Activated T-helper 1 cell treated with anti-CD3 and anti-CD28 coated beads, Interleukin-2, amount 50 U/mL, for 16 hours (primary cell): Measurements from ENCODE around the gene CCDC154.
"Not testable (repeated sequence)": the region's sequence is repeated elsewhere in the genome, so short reads cannot be mapped to it uniquely, and the experiment has no call there.

Experiments
- DNase-seq, 2 donors: peaks; one replicate each; pipeline ENCODE4 v3.0.0-alpha.2; 2020; ENCODE audit warnings: low read depth in 1 of 2, low spot score in 1 of 2

The CCDC154 gene

GRCh38 chr16:1455190-1456171, 11.1 kb upstream of the CCDC154 start:
- no peak for DNase-seq

- DNase-seq, result no peak
These were observed 10.2 kb upstream of the CCDC154 start for GRCh38 chr16:1454561-1454960.

GRCh38 chr16:1453316-1453715, 9.0 kb upstream of the CCDC154 start:
- no peak for DNase-seq

- DNase-seq, result no peak
These were observed 8.2 kb upstream of the CCDC154 start for GRCh38 chr16:1452530-1452929.

GRCh38 chr16:1451702-1452392, 7.5 kb upstream of the CCDC154 start:
- DNase-seq, result no peak

- DNase-seq, result no peak
These were observed 6.5 kb upstream of the CCDC154 start for GRCh38 chr16:1450841-1451240.

- DNase-seq, result no peak
These were observed 5.9 kb upstream of the CCDC154 start for GRCh38 chr16:1450218-1450617.

GRCh38 chr16:1449201-1449788, 4.9 kb upstream of the CCDC154 start:
- DNase-seq, result no peak

GRCh38 chr16:1448536-1449116, 4.3 kb upstream of the CCDC154 start:
- DNase-seq, result no peak

- no peak for DNase-seq
These were observed 3.6 kb upstream of the CCDC154 start for GRCh38 chr16:1447965-1448364.

- no peak for DNase-seq
These were observed 2.1 kb upstream of the CCDC154 start for GRCh38 chr16:1446296-1447080.

- DNase-seq, result no peak
These were observed 1.3 kb upstream of the CCDC154 start for GRCh38 chr16:1445518-1446203.

- DNase-seq, result no peak
These were observed 568 bp upstream of the CCDC154 start for GRCh38 chr16:1444730-1445517.

GRCh38 chr16:1443403-1443973, 868 bp downstream of the CCDC154 start:
- no peak for DNase-seq

GRCh38 chr16:1442697-1443096, 1.7 kb downstream of the CCDC154 start:
- DNase-seq, result no peak

- DNase-seq, result no peak
These were observed 2.9 kb downstream of the CCDC154 start for GRCh38 chr16:1441391-1441829.

- DNase-seq, result not testable (repeated sequence)
These were observed 4.7 kb downstream of the CCDC154 start for GRCh38 chr16:1439699-1440074.

- no peak for DNase-seq
These were observed 5.2 kb downstream of the CCDC154 start for GRCh38 chr16:1439058-1439698.
